ENCODE results near the gene EEFSEC.

The EEFSEC gene

GRCh38 chr3:128433837-128434165, 280.5 kb downstream of the EEFSEC start:
- DNase-seq, result no peak

- DNase-seq, result no peak
Measured at GRCh38 chr3:128434524-128434923, 281.2 kb downstream of the EEFSEC start.

DNA sequence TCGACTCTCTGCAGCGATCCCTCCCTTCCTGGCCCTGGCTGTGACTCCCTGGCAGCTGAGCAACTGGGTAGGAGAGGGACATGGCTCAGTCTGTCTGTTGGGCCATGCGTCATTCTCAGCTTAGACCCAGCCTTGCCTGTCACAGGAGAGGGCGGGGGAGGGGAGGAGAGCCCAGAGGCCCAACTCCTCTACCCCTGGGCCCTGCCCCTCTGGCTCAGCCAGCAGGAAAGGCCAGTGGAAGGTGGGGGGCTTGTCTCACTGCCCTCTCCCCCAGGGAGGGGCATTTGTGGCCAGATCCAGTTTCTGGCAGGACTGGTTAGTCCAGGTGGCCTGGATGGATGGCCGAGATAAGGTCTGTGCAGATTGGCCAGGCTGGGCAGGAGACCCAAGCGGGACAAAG, 281.8 kb downstream of the EEFSEC start:
- no peak for DNase-seq

DNA sequence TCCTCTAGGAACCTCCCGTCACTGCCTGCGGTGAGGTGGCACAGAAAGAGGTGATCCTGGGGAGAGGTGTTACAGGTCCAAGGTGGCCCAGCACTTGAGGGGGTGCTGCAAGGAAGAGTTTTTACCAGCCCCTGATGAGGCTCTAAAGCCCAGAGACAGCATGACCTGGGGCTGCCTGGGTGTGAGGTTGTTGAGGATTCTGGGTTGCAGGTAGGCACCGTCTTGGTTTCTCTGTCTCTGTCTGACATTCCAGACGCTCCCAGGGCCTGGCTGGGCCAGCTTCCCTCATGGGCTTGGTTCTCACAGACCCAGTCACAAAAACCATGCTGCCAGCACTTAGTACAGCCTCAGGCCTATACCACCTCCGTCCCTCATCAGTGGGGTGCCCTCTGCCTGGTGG, 282.3 kb downstream of the EEFSEC start:
- DNase-seq, result no peak

DNA sequence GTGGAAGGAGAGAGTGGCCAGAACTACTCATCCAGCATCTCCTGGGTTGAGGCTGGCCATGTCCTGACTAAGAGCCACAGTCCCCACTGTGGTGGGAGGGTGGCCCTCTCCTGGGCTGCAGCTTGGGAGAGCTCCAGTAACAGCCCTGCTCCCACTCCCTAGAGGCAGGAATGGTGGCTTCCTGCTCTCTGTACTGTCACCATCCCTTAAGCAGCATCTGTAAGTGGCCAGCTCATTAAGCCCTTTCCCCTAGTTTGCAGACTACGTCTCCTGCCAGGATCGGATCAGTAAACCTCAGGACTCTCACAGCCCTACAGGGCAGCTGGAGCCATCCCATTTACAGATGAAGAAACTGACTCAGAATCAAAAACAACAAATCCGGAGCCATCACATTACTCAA, 282.9 kb downstream of the EEFSEC start:
- DNase-seq, result no peak

DNA sequence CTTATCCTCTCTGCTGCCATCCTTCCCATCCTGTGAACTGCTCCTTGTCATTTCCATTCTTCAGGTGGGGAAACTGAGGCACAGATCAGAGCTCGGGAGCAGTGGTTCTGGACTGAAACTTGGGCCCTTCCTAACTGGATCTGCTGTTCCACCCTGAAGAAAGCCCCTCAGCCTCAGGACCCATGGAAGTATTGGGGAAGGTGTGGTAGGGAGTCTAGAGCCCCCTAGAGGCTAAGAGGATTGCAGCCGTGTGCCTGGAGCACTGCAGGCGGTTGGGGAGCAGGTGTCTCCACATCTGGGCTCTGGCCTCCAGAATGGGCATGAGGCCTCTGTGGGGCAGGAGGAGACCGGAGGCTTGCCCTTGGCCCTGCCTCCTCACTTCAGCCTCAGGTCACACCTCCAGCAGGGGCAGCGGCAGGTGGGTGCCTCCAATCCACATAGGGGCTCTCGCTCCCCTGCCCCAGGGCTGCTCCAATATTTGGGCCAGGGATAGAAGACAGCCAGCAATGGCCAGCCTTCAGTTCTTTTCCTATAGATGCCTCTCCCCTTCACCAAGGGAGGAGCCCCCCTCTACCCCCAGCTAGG, 285.3 kb downstream of the EEFSEC start:
- no peak for DNase-seq

GRCh38 chr3:128439226-128439625, 285.9 kb downstream of the EEFSEC start:
- no peak for DNase-seq

GRCh38 chr3:128442070-128442469, 288.8 kb downstream of the EEFSEC start:
- no peak for DNase-seq

GRCh38 chr3:128442949-128443348, 289.7 kb downstream of the EEFSEC start:
- no peak for DNase-seq

GRCh38 chr3:128443771-128444170, 290.5 kb downstream of the EEFSEC start:
- no peak for DNase-seq

DNA sequence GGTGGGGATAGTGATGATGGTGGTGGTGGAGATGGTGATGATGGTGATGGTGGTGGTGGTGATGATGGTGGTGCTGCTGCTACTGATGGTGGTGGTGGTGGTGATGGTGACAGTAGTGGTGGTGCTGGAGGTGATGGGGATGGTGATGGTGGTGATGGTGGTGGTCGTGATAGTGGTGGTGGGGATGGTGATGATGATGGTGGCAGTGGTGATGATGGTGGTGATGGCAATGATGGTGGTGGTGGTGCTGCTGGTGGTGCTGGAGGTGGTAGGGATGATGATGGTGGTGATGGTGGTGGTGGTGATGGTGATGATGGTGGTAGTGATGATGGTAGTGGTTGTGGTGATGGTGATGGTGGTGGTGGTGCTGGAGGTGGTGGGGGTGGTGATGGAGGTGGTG, 292.1 kb downstream of the EEFSEC start:
- no peak for DNase-seq

DNA sequence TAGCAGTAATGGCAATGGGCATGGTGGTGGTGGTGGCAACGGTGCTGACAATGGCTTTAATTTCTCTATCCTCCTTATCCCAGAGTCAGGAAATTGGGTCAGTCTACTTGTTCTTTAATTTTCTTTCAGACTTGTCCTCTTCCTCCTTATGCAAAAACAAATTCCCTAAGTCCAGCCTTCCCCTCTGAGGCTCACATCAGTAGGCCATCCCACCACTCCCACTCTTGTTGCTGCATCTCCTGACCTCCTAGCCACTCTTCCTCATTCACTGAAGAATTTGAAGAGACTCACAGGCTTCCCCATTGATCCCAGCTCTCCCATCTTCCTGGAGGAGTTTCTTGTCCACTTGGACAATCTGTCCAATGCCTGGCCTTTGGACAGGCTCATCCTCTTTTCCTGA, 293.5 kb downstream of the EEFSEC start:
- DNase-seq, result no peak

GRCh38 chr3:128447561-128448013, 294.3 kb downstream of the EEFSEC start:
- DNase-seq, result peak; percentile 80

DNA sequence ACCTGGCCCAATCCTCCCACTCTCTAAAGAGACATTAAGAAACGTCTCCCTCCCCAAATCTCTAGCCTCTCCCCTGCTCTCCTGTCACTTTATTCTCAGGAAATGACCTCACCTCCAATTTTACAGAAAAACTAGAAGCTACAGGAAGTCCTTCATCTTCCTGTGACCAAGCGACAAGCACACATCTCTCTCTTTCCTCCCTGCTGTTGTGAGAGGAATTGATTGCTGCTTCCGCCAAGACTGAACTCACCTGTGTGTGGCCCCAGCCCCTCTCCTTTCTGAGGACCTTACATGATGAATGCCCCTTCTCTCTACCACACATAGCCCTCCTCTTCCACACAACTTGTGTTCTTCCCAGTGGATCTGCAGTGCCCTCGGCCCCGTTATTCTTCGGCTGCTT, 295.2 kb downstream of the EEFSEC start:
- DNase-seq, result no peak

- DNase-seq, result no peak
Measured at GRCh38 chr3:128449111-128449638, 295.9 kb downstream of the EEFSEC start.

- no peak for DNase-seq
Measured at GRCh38 chr3:128452120-128452519, 298.8 kb downstream of the EEFSEC start.

DNA sequence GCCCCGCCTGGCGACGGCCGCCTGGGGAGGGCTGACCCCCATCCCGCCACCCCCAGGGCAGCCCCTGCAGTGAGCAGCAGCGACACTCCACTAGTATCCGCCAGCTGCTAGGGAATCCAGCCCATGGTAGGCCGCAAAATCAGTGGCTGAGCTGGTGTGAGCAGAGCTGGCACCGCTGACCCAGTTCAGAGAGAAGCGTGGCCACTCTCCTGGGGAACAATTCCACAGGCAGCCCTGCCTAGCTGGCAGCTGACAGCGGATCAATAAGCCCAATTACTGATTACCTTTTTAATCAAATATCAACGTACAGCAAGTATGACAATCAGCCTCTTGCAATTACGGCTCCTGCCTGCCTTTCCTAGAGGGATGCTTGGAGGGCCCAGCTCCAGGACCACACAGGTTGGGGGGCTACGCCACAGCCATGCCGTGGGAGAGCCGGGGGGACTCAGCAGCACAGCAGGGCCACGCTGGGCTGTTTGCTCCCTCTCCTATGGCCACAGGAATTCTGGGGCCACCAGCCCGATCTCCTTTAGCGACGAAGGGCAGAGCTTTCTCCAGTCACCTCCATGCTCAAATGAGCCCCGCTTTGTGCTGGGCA, 299.5 kb downstream of the EEFSEC start:
- no peak for DNase-seq

GRCh38 chr3:128453501-128454309, 300.4 kb downstream of the EEFSEC start:
- DNase-seq, result no peak

- no peak for DNase-seq
Measured at GRCh38 chr3:128454310-128454618, 301.0 kb downstream of the EEFSEC start.

GRCh38 chr3:128455116-128455515, 301.8 kb downstream of the EEFSEC start:
- no peak for DNase-seq

GRCh38 chr3:128455786-128456748, 302.8 kb downstream of the EEFSEC start:
- DNase-seq, result no peak

- DNase-seq, result no peak
Measured at GRCh38 chr3:128456776-128457715, 303.8 kb downstream of the EEFSEC start.
